SU-DHL-6 (cell line): Measurements from ENCODE around the gene C6orf47.

Experiments used
- CTCF ChIP-seq: fragments of 200-600 bp; sonication (generic); IDR thresholded peaks from one replicate; pipeline ENCODE4 v1.5.1; 2017; ENCODE audit warnings: antibody characterized with exemption, mild to moderate bottlenecking, low read length, moderate library complexity; ENCODE audit not compliant: insufficient read depth, poor library complexity, severe bottlenecking
- EZH2phosphoT487 ChIP-seq: fragments of 200-600 bp; sonication (generic), shearing (Covaris generic); conservative IDR thresholded peaks from 2 replicates; pipeline ENCODE4 v1.6.1; 2018; ENCODE audit warnings: mild to moderate bottlenecking, antibody characterized with exemption, low read length, moderate library complexity, mixed read lengths

- TF ChIP-seq CTCF, result no peak
- no peak for TF ChIP-seq EZH2phosphoT487
These were observed 29.9 kb upstream of the C6orf47 start for GRCh38 chr6:31690231-31691077.
